Activated T-cell treated with anti-CD3 and anti-CD28 coated beads, Interleukin-2, amount 50 U/mL, for 72 hours (primary cell): Measurements from ENCODE around the gene PRAMEF1. TPM values are rescaled to one million over a fixed set of nuclear protein-coding genes. Genes with fewer than 3 reads are reported as not detected.
A peak's percentile ranks its signal among the peaks of the same experiment; 100 is the strongest.
"Not testable (repeated sequence)": the region's sequence is repeated elsewhere in the genome, so short reads cannot be mapped to it uniquely, and the experiment has no call there.

Experiments used
- ATAC-seq, 2 donors: fragments of 150-1000 bp; cut with Tn5 transposase; replicated peaks in 1 of 2; 2 replicates each; pipeline ENCODE4 v1.10.0; 2021; ENCODE audit warnings: moderate library complexity in 2 of 2, mild to moderate bottlenecking in 1 of 2
- DNase-seq, 2 donors: peaks; one replicate each; pipeline ENCODE4 v3.0.0; 2021 to 2022; ENCODE audit warnings: mixed read lengths in 1 of 2
- H3K27ac Mint-ChIP-seq: one replicate; pipeline ENCODE4 v1.8.0; 2022; ENCODE audit warnings: mild to moderate bottlenecking, moderate library complexity, mixed read lengths
- H3K27me3 Mint-ChIP-seq: one replicate; pipeline ENCODE4 v1.8.0; 2022; ENCODE audit warnings: low read depth, mixed read lengths
- H3K36me3 Mint-ChIP-seq, 2 donors: one replicate each; pipeline ENCODE4 v1.8.0; 2022; ENCODE audit warnings: mixed read lengths in 2 of 2, mild to moderate bottlenecking in 1 of 2; ENCODE audit not compliant: insufficient read depth in 2 of 2
- H3K4me1 Mint-ChIP-seq: one replicate; pipeline ENCODE4 v1.8.0; 2022; ENCODE audit warnings: low read depth, mixed read lengths
- H3K4me3 Mint-ChIP-seq, 2 donors: one replicate each; pipeline ENCODE4 v1.8.0; 2022; ENCODE audit warnings: mild to moderate bottlenecking in 2 of 2, mixed read lengths in 2 of 2, moderate library complexity in 2 of 2
- H3K9me3 Mint-ChIP-seq, 2 donors: one replicate each; pipeline ENCODE4 v1.8.0; 2022; ENCODE audit warnings: mixed read lengths in 2 of 2
- total RNA-seq, 2 donors: library from RNA; stranded (reverse); gene quantifications; one replicate each; pipeline ENCODE4 v1.2.3, GENCODE V29; 2022

PRAMEF1 gene, protein sequence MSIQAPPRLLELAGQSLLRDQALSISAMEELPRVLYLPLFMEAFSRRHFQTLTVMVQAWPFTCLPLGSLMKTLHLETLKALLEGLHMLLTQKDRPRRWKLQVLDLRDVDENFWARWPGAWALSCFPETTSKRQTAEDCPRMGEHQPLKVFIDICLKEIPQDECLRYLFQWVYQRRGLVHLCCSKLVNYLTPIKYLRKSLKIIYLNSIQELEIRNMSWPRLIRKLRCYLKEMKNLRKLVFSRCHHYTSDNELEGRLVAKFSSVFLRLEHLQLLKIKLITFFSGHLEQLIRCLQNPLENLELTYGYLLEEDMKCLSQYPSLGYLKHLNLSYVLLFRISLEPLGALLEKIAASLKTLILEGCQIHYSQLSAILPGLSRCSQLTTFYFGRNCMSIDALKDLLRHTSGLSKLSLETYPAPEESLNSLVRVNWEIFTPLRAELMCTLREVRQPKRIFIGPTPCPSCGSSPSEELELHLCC
- total RNA-seq = not detected

DNA sequence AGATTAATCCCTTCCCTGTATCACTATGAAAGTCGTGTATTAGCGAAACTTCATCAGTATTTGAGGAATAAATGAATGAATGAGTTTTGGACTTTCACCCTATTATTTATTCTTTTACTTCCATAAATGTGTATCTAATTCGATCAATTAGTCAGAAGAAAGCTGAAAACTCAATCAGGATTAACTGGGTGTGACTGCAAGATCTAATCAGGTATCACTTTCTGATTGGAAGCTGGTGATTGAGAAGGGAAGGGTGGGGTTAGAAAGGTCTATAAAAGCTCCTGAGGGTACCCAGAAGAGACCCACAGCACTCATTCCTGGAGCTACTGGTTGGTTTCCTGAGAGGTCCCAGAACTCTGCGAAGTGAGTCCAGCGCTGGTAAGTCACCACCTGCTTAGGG lies at the start of gene PRAMEF1:
PRAMEF1 (plus strand) TSS at position 301 of the 400 bp plus-strand sequence. CDS start 1,831 bp downstream, outside the sequence.
- H3K9me3 Mint-ChIP-seq = not testable (repeated sequence)

DNA sequence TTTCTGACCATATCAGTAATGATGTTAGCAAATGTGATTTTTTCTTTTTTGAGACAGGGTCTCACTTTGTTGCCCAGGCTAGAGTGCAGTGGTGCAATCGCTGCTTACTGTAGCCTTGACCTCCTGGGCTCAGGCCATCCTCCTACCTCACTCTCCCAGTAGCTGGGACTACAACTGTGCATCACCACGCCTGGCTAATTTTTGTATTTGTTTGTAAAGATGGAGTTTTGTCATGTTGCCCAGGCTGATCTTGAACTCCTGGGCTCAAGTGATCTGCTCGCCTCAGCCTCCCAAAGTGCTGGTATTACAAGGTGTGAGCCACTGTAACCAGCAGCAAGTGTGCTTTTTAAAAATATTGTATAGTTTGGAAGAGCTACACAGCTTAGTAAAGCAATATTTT lies 49.3 kb upstream of the PRAMEF1 start:
- peaks cover 45% of the 10 kb centered on the region for H3K27me3 Mint-ChIP-seq
- no peak for DNase-seq
- no peak overlapping the region for H3K27ac Mint-ChIP-seq
- peaks cover 1 to 4% of the 10 kb centered on the region in 2 donors for H3K9me3 Mint-ChIP-seq
- ATAC-seq = no peak
- peaks cover 2 to 5% of the 10 kb centered on the region in 2 donors for H3K36me3 Mint-ChIP-seq
- peaks cover 18% of the 10 kb centered on the region for H3K4me1 Mint-ChIP-seq
- H3K4me3 Mint-ChIP-seq = no peak overlapping the region

More for the DNA sequence above, at the start of gene PRAMEF1:
- not testable (repeated sequence) for H3K27ac Mint-ChIP-seq, DNase-seq, ATAC-seq, H3K27me3 Mint-ChIP-seq, H3K4me3 Mint-ChIP-seq, H3K36me3 Mint-ChIP-seq, H3K4me1 Mint-ChIP-seq

DNA sequence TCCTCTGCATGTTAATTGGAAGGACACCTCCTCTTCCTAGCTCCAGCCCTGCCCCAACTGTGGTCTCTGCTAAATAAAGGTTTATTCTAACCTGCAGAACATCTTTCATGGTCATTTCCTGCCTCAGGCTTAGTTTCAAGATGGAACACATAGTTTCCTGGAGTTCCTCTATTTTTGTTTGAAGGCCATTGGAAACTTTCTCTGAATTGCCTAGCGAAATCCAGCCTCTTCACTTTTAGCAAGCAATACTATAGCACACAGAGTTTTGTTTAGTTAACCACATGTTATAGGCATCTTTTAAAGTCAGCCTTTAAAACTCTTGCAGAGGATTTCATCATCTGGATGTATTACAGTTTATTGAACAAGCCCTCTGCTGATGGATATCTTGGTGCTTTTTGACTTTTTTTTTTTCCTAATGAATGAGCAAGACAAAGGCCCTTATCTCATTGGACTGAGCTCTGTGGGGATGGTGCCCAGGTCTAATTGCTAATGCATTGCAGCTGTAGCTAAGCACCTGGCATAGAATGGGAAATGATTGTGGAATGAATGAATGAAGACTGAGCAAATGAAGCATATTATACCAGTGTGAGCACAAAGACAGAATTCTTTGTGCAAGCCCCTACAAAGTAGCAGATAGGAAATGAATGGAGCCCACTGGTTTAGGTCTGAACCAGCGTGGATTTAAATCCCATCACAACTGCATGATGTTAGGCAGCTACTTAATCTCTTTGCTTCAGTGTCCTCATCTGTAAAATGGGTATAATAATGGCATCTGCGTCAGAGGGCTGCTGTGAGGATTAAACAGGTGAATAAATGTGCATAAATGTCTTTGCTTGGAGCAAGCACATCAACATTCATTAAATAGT lies 45.8 kb upstream of the PRAMEF1 start:
- ATAC-seq (peak; percentile 64 to 66), DNase-seq (peak in 1 of 2 donors; percentile 3)
- Mint-ChIP-seq H3K4me1 (peaks cover 18% of the 10 kb centered on the region), H3K4me3 (peak overlapping the region; percentile 52), H3K9me3 (peaks cover 15 to 19% of the 10 kb centered on the region in 2 donors), H3K27me3 (peaks cover 46% of the 10 kb centered on the region), H3K27ac (peak overlapping the region; percentile 61), H3K36me3 (peaks cover 14 to 25% of the 10 kb centered on the region in 2 donors)

DNA sequence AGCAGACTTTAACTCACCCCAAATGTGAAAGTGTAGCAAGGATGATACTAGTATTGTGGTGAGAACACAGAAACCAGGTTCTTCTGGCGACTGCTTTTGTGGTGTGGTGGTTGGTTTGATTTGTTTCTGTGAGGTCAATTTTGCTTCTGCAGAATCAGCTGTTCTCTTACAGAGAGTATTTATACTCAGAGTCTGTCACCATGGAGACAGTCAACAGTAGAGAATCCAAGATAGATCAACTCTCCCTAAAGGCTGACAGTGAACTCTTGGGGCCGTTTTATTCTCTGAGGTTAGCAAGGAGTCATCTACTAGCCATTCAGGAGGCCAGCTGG lies 45.2 kb upstream of the PRAMEF1 start, which contains the start of gene CFAP107:
CFAP107 (plus strand) TSS at position 209 of the 332 bp plus-strand sequence. CDS start 231 bp downstream, outside the sequence.
- Mint-ChIP-seq H3K27ac (peak within 1 kb of the TSS; percentile 61), H3K9me3 (peaks cover 17 to 21% of the 10 kb centered on the region in 2 donors), H3K4me1 (peaks cover 18% of the 10 kb centered on the region), H3K27me3 (peaks cover 52% of the 10 kb centered on the region), H3K36me3 (peaks cover 16 to 27% of the 10 kb centered on the region in 2 donors), H3K4me3 (peak within 1 kb of the TSS; percentile 52)
- ATAC-seq (peak; percentile 85 to 88), DNase-seq (peak; percentile 29 to 34)

DNA sequence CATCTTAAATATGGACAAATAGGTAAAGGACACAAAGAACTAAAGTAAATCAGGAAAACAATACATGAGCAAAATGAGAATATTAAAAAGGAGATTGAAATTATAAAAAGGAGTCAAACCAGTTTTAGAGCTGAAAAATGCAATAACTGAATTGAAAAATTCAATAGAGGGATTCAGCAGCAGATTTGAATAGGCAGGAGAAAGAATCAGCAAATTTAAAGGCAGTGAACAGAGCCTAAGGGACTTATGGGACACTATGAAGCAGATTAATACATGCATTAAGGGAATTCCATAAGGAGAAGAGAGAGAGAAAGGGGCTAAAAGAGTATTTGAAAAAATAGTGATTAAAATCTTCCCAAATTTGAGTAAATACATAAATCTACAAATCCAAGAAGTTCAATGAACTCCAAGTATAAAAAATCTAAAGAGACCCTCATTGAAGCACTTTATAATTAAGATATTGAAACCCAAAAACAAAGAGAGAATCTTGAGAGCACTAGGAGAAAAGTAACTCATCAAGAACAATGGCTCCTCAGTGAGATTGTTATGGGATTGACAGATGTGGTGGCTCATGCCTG lies 42.3 kb upstream of the PRAMEF1 start:
- Mint-ChIP-seq H3K9me3 (peaks cover 17 to 21% of the 10 kb centered on the region in 2 donors), H3K27ac (no peak overlapping the region), H3K36me3 (peaks cover 16 to 28% of the 10 kb centered on the region in 2 donors), H3K27me3 (peaks cover 63% of the 10 kb centered on the region), H3K4me3 (no peak overlapping the region), H3K4me1 (peaks cover 18% of the 10 kb centered on the region)
- DNase-seq (no peak), ATAC-seq (no peak)

DNA sequence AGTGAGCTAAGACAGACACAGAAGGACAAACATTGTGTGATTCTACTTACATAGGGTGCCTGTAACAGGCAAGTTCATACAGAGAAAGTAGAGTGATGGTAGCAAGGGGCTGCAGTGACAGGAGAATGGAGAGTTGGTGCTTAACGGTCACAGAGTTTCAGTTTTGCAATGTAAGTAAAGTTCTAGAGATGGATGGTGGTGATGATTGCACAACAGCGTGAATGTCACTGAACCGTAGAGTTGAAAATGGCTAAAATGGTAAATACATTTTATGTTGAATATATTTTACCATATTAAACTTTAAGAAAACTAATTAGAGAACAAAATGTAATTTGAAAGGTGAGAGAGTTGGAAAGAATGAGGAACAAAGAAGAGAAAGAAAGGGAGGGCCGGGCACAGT lies 36.5 kb upstream of the PRAMEF1 start:
- ATAC-seq (no peak), DNase-seq (no peak)
- H3K4me3 Mint-ChIP-seq = no peak overlapping the region
- H3K9me3 Mint-ChIP-seq = peaks cover 4 to 6% of the 10 kb centered on the region in 2 donors
- peaks cover 55% of the 10 kb centered on the region for H3K27me3 Mint-ChIP-seq
- H3K36me3 Mint-ChIP-seq = peaks cover 3 to 5% of the 10 kb centered on the region in 2 donors
- H3K27ac Mint-ChIP-seq = no peak overlapping the region
- no peaks in the 10 kb centered on the region for H3K4me1 Mint-ChIP-seq

DNA sequence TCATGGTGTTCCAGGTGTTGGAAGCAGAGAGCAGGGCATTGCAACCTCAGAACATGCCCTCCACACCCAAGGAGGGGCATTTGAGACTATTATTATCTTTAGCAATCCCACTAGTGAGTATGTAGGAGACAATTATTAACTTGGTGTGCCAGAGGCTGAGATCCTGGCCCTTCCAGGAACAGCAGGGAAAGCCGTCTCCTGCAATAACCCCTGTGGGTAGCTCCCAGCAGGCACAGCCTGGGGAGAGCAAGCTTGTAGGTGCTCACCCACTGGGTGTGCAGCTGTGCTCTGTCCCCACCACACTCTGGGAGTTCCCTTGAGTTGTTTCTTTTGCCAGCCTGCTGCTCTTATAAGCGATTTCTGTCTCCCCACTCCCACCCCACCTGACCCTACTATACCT lies 34.9 kb upstream of the PRAMEF1 start:
- ATAC-seq (no peak), DNase-seq (no peak)
- Mint-ChIP-seq H3K36me3 (no peaks in the 10 kb centered on the region), H3K4me1 (no peaks in the 10 kb centered on the region), H3K9me3 (no peaks in the 10 kb centered on the region), H3K27me3 (peaks cover 44% of the 10 kb centered on the region), H3K27ac (no peak overlapping the region), H3K4me3 (no peak overlapping the region)

DNA sequence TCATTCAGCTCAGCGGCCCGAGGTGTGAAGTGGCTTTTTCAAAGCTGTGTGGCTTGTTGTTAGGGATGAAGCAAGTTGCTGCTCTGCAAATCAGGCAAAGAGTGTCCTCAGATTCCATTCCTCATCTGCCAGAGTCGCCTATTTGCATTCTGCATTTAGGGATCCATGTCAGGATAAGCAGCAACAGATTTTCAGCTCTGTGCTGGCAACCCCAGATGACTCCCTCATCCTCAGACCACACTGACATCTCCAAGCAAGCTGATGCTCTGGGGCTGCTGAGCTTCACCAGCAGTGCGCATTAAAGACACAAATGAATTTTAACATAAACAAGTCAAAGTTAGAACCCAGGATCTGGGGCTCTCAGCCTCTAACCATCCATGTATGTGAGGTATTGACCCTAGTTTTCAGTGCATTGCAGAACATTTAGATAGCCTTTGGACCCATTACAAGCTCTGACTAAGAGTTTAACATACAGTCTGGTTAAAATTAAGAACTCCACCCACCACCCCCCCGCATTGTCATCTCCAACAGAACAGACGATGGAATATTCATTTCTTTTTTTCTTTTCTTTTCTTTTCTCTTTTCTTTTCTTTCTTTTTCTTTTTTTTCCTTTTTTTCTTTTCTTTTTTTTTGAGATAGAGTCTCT lies 34.3 kb upstream of the PRAMEF1 start:
- peaks cover 42% of the 10 kb centered on the region for H3K27me3 Mint-ChIP-seq
- no peaks in the 10 kb centered on the region for H3K9me3 Mint-ChIP-seq
- no peak overlapping the region for H3K27ac Mint-ChIP-seq
- H3K36me3 Mint-ChIP-seq = no peaks in the 10 kb centered on the region
- H3K4me3 Mint-ChIP-seq = no peak overlapping the region
- DNase-seq (no peak), ATAC-seq (no peak)
- no peaks in the 10 kb centered on the region for H3K4me1 Mint-ChIP-seq

DNA sequence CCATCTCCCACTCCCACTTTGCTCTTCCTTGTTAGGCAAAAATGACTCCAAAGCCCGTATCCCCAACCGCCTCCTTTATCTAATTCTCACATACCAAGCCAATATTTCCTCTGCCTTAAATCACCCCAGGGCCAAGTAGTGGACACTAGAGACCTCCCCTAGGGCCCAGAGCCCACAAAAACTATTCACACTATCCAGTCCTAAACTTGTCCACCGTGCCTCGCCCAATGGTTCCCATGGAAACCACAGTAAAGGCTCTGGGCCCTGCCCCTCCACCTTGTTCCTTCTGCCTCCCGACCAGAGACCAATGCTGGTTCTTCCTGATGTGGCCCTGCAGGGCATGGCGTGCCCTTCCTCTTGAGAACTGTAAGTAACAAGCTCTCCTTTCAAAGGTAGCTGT lies 33.4 kb upstream of the PRAMEF1 start:
- H3K4me3 Mint-ChIP-seq = no peak overlapping the region
- DNase-seq (no peak), ATAC-seq (no peak)
- H3K27ac Mint-ChIP-seq = no peak overlapping the region
- no peaks in the 10 kb centered on the region for H3K36me3 Mint-ChIP-seq
- no peaks in the 10 kb centered on the region for H3K9me3 Mint-ChIP-seq
- H3K4me1 Mint-ChIP-seq = no peaks in the 10 kb centered on the region
- peaks cover 42% of the 10 kb centered on the region for H3K27me3 Mint-ChIP-seq

DNA sequence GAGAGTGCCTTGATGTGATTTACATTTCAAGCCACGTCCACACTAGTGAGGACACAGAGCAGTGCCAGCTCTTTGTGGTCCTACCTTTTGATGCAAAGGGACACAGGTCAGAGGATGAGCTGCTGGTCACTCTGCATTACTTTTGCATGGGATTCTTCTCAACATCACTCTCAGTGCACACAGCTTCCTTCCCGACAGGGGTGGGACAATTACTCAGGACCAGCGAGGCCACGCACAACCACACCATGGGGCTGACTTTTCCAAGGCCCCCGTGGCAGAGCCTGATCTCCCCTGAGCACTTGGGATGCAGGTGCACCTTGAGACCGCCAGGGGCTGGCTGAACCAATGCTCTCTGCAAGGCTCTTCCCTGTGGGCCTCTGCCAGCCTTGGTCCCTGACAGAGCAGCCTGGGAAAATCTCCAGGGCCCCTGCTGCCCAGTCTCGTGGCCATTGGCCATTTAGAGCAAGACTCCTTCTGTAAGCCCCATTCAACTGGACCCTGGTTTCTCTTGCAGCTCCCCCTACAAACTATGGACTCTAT lies 30.9 kb upstream of the PRAMEF1 start:
- Mint-ChIP-seq H3K27ac (no peak overlapping the region), H3K4me3 (no peak overlapping the region), H3K4me1 (no peaks in the 10 kb centered on the region)

DNA sequence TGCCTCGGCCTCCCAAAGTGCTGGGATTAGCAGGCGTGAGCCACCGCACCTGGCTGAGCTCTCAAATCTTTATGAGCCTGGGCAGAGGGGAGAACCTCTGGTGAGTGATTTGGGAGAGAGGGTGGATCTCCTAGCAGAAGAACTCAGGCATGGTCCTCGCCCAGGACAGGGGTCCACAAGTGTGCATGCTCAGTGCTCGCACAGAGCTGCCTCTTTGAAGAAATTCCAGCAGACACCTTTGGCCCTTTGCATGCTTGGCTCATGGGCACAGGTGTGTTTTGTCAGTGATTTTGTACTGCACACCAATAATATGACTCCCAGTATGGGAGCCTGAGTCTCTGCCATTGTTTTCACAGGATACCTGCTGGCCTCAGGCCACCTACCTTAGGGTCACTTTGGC lies 29.4 kb upstream of the PRAMEF1 start:
- ATAC-seq (no peak), DNase-seq (no peak)
- Mint-ChIP-seq H3K27me3 (peaks cover 40% of the 10 kb centered on the region), H3K4me3 (no peak overlapping the region), H3K4me1 (no peaks in the 10 kb centered on the region), H3K9me3 (no peaks in the 10 kb centered on the region), H3K36me3 (no peaks in the 10 kb centered on the region), H3K27ac (no peak overlapping the region)

More for the DNA sequence above, 30.9 kb upstream of the PRAMEF1 start:
- no peaks in the 10 kb centered on the region for H3K36me3 Mint-ChIP-seq
- ATAC-seq (no peak), DNase-seq (no peak)
- H3K27me3 Mint-ChIP-seq = peaks cover 27% of the 10 kb centered on the region
- no peaks in the 10 kb centered on the region for H3K9me3 Mint-ChIP-seq

DNA sequence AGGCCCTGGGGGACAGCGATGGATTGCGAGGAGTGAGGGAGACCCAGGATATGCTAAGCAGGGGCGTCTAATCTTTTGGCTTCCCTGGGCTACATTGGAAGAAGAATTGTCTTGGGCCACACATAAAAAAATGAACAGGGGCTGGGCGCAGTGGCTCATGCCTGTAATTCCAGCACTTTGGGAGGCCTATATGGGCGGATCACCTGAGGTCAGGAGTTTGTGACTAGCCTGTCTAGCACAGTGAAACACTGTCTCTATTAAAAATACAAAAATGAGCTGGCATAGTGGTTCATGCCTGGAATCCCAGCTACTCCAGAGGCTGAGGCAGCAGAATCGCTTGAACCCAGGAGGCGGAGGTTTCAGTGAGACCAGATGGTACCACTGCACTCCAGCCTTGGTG lies 28.4 kb upstream of the PRAMEF1 start:
- no peak for ATAC-seq
- H3K9me3 Mint-ChIP-seq = no peaks in the 10 kb centered on the region

More for the DNA sequence above, 28.4 kb upstream of the PRAMEF1 start:
- H3K36me3 Mint-ChIP-seq = no peaks in the 10 kb centered on the region
- H3K4me1 Mint-ChIP-seq = no peaks in the 10 kb centered on the region
- no peak overlapping the region for H3K4me3 Mint-ChIP-seq
- no peak for DNase-seq
- H3K27ac Mint-ChIP-seq = no peak overlapping the region
- H3K27me3 Mint-ChIP-seq = peaks cover 45% of the 10 kb centered on the region
